PC-9 (cell line): ENCODE data around the gene NMNAT3. TPM values are rescaled to one million over a fixed set of nuclear protein-coding genes. Genes with fewer than 3 reads are reported as not detected.
A peak's percentile ranks its signal among the peaks of the same experiment; 100 is the strongest.

Experiments
- Bru-seq: library from RNA; stranded (reverse); fragments of 400-500 nt; gene quantifications from one replicate; lab custom pipeline; 2021; lab: Mats Ljungman, UMichigan
- BruChase-seq, 2 experiments: library from RNA; stranded (reverse); fragments of 400-500 nt; gene quantifications; one replicate each; lab custom pipeline; 2021; lab: Mats Ljungman, UMichigan
- BruUV-seq: library from RNA; stranded (reverse); fragments of 400-500 nt; replicated peaks from 2 replicates; lab custom pipeline; 2021; lab: Mats Ljungman, UMichigan
- CTCF ChIA-PET: fragments of 300-600 bp; sonication (Branson Sonifier 250); formaldehyde crosslinking; loops from one replicate; lab custom pipeline; 2022; ENCODE audit warnings: antibody characterized with exemption; lab: Charles Lee
- POLR2A ChIA-PET: fragments of 300-600 bp; sonication (Branson Sonifier 250); formaldehyde crosslinking; loops from one replicate; lab custom pipeline; 2022; ENCODE audit warnings: antibody characterized with exemption; ENCODE audit not compliant: unreplicated experiment; lab: Charles Lee
- DNase-seq, 2 experiments: peaks; one replicate each; pipeline versions ENCODE4 v3.0.0 to v3.0.0-alpha.2; 2015 to 2022; ENCODE audit warnings: mixed read lengths in 1 of 2
- H2AFZ ChIP-seq: fragments of 200-600 bp; sonication (generic); 2 replicates; pipeline ENCODE4 v1.8.1; 2017; ENCODE audit warnings: antibody characterized with exemption
- H3F3A ChIP-seq: fragments of 200-600 bp; sonication (generic); 2 replicates; pipeline ENCODE4 v1.8.1; 2017; ENCODE audit warnings: antibody characterized with exemption, mild to moderate bottlenecking, low read depth; ENCODE audit not compliant: insufficient read depth
- H3K27ac ChIP-seq: fragments of 200-600 bp; sonication (generic); 2 replicates; pipeline ENCODE4 v1.6.1; 2016; ENCODE audit warnings: mixed run types
- H3K27me3 ChIP-seq: fragments of 200-600 bp; sonication (generic); 2 replicates; pipeline ENCODE4 v1.6.1; 2016; ENCODE audit warnings: low read depth, mixed run types; ENCODE audit not compliant: insufficient read depth
- H3K36me3 ChIP-seq: fragments of 200-600 bp; sonication (generic); 2 replicates; pipeline ENCODE4 v1.6.1; 2016; ENCODE audit warnings: low read depth, mixed run types
- H3K4me1 ChIP-seq: fragments of 200-600 bp; sonication (generic); replicated peaks from 2 replicates; pipeline ENCODE4 v1.6.1; 2016; ENCODE audit warnings: mixed run types; ENCODE audit not compliant: insufficient read depth
- H3K4me2 ChIP-seq: fragments of 200-600 bp; sonication (generic); 2 replicates; pipeline ENCODE4 v1.6.1; 2017; ENCODE audit warnings: mixed run types
- H3K4me3 ChIP-seq: fragments of 200-600 bp; sonication (generic); 2 replicates; pipeline ENCODE4 v1.6.1; 2016; ENCODE audit warnings: mixed run types
- H3K79me2 ChIP-seq: fragments of 200-600 bp; sonication (generic); 2 replicates; pipeline ENCODE4 v1.6.1; 2017; ENCODE audit warnings: low read depth, mixed run types
- H3K9me2 ChIP-seq: fragments of 200-600 bp; sonication (generic); 2 replicates; pipeline ENCODE4 v1.8.1; 2017; ENCODE audit warnings: mild to moderate bottlenecking; ENCODE audit not compliant: insufficient read depth
- H3K9me3 ChIP-seq: fragments of 200-600 bp; sonication (generic); 2 replicates; pipeline ENCODE4 v1.8.1; 2016; ENCODE audit warnings: low read depth; ENCODE audit not compliant: insufficient read depth
- H4K20me1 ChIP-seq: fragments of 200-600 bp; sonication (generic); 2 replicates; pipeline ENCODE4 v1.8.1; 2017; ENCODE audit not compliant: insufficient read depth
- EZH2 ChIP-seq: fragments of 200-600 bp; sonication (generic); IDR thresholded peaks from 2 replicates; pipeline ENCODE4 v1.8.0; 2017; ENCODE audit warnings: antibody characterized with exemption, low read depth
- intact Hi-C: fragments of 100-400 bp; cut with micrococcal nuclease; formaldehyde crosslinking; loops from one replicate; pipeline ENCODE4 v1.10.0; 2022; ENCODE audit not compliant: unreplicated experiment
- long read RNA-seq: library from polyadenylated mRNA; stranded (forward); transcript quantifications from one replicate; pipeline ENCODE4 v2.0.0, GENCODE V29; 2022
- total RNA-seq: library from RNA; stranded (reverse); gene quantifications from 2 replicates; pipeline ENCODE4 v1.2.3, GENCODE V29; 2021
- TF ChIP-seq, protein P1 (sequence below): fragments of 200-600 bp; sonication (generic); conservative IDR thresholded peaks from 2 replicates; pipeline ENCODE4 v1.6.1; 2017; ENCODE audit warnings: mixed run types, antibody characterized with exemption, mild to moderate bottlenecking, moderate library complexity

The NMNAT3 gene
- total RNA-seq (1.6 and 3.0 TPM in 2 replicates), Bru-seq, nascent RNA (percentile 32 among the genes with signal in this experiment), BruChase-seq, experiment 1, labeled RNA remaining after a 2-hour chase (percentile 29 among the genes with signal in this experiment), BruChase-seq, experiment 2, labeled RNA remaining after a 6-hour chase (percentile 23 among the genes with signal in this experiment)
- long read RNA-seq, partial matches to known transcripts: 0 of 3 reads
- long read RNA-seq, other reads (novel, unspliced or antisense): 2 of 3 reads

DNA sequence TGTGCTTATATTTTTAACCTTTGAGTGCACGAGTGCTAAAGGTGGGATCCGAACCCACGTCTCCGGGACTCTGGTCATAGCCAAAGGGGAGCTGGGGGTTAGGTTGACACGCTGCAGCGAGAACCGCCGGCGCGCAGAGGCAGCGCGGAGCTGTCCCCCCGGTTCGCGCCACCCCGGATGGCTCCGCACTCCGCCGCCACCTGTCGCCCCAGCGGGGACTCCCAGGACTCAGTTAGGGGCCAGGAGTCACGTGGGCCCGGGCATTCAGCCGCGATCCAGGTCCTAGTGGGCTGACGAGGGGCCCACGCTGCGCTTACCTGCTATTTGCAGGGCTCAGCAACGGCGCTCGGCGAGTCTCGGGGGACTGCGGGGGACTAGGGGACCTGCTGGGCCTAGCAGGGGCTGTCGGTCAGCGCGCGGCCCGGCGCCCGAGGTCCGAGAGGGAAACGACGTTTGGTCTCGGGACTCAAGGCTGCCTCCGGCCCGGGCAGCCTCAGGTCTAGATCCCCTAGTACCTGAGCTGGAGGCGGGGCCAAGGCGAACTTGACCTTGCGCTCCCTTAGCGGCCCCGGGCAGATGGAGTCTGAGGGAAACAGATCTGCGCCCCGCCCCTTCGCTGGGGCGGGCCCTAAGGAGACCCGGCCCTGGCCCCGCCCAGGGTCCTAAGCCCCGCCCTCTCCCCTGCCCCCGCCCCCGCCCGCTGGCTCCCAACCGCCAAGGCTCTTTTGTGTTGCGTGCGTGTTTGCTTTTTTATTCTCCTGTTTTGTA lies at the start of gene NMNAT3:
NMNAT3 (minus strand) TSS at position 585 of the 768 bp plus-strand sequence. CDS start 50,248 bp downstream, outside the sequence.
- peak within 1 kb of the TSS; percentile 91 for H3K4me2 ChIP-seq
- no peaks in the 10 kb centered on the region for H3K9me3 ChIP-seq
- no peaks in the 10 kb centered on the region; the same call in 1 of the 2 replicates for H4K20me1 ChIP-seq
- H3K27ac ChIP-seq: 0 out of 2 replicates have a peak within 1 kb of the TSS, but pooled peaks have one; percentile 39
- H3K4me3 ChIP-seq: peak within 1 kb of the TSS; percentile 89
- 0 out of 2 replicates have a peak, but pooled peaks cover 7% of the 10 kb centered on the region for H3F3A ChIP-seq
- H2AFZ ChIP-seq: peak within 1 kb of the TSS; percentile 100
- H3K9me2 ChIP-seq: no peaks in the 10 kb centered on the region
- TF ChIP-seq, protein P1, sequence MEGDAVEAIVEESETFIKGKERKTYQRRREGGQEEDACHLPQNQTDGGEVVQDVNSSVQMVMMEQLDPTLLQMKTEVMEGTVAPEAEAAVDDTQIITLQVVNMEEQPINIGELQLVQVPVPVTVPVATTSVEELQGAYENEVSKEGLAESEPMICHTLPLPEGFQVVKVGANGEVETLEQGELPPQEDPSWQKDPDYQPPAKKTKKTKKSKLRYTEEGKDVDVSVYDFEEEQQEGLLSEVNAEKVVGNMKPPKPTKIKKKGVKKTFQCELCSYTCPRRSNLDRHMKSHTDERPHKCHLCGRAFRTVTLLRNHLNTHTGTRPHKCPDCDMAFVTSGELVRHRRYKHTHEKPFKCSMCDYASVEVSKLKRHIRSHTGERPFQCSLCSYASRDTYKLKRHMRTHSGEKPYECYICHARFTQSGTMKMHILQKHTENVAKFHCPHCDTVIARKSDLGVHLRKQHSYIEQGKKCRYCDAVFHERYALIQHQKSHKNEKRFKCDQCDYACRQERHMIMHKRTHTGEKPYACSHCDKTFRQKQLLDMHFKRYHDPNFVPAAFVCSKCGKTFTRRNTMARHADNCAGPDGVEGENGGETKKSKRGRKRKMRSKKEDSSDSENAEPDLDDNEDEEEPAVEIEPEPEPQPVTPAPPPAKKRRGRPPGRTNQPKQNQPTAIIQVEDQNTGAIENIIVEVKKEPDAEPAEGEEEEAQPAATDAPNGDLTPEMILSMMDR: no peak
- TF ChIP-seq EZH2: no peak
- ChIA-PET POLR2A (interaction anchor here (0.6 to 0.7 kb wide), 2 partner anchors 234 to 670 kb away, joined by 4 to 8 read pairs; no protein-coding TSS in a partner anchor), CTCF (no interaction called here)
- DNase-seq: peak; percentile 66 to 70
- no peaks in the 10 kb centered on the region for H3K79me2 ChIP-seq
- 0 out of 2 replicates have a peak, but pooled peaks cover 6% of the 10 kb centered on the region for H3K4me1 ChIP-seq
- no peaks in the 10 kb centered on the region for H3K27me3 ChIP-seq
- H3K36me3 ChIP-seq: no peaks in the 10 kb centered on the region
- intact Hi-C loops: no loop called here
- no TSS peak for BruUV-seq

DNA sequence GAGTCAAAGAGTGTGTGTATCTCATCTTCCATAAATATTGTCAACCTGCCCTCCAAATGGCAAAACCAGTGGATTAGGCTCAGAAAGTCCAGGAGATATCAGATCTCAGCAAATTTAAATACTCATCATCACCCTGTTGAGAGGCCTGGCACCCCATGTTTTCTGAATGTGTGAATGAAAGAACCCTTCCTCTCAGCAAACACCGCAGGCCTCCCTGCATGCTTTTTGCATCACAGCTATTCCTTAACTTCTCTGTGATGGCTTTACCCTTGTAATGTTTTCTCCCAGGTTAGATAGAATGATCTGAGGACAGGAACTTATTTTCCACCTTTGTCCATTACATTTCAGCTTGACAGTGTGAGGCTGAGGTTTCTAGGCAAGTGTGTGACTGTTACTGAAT lies 43.6 kb upstream of the NMNAT3 start:
- H3K79me2 ChIP-seq: no peaks in the 10 kb centered on the region
- H3K4me2 ChIP-seq: no peak overlapping the region
- peaks cover 17% of the 10 kb centered on the region for H3K27me3 ChIP-seq
- TF ChIP-seq, protein P1: no peak
- TF ChIP-seq EZH2: no peak
- no peak overlapping the region for H3K4me3 ChIP-seq
- POLR2A ChIA-PET: no interaction called here
- H3K9me2 ChIP-seq: no peaks in the 10 kb centered on the region
- H4K20me1 ChIP-seq: no peaks in the 10 kb centered on the region
- H2AFZ ChIP-seq: no peak overlapping the region
- no peaks in the 10 kb centered on the region for H3F3A ChIP-seq
- no TSS peak for BruUV-seq
- H3K27ac ChIP-seq: no peak overlapping the region
- CTCF ChIA-PET: no interaction called here
- no peaks in the 10 kb centered on the region for H3K36me3 ChIP-seq
- H3K9me3 ChIP-seq: no peaks in the 10 kb centered on the region
- H3K4me1 ChIP-seq: no peaks in the 10 kb centered on the region
- DNase-seq: no peak
- intact Hi-C loops: no loop called here

DNA sequence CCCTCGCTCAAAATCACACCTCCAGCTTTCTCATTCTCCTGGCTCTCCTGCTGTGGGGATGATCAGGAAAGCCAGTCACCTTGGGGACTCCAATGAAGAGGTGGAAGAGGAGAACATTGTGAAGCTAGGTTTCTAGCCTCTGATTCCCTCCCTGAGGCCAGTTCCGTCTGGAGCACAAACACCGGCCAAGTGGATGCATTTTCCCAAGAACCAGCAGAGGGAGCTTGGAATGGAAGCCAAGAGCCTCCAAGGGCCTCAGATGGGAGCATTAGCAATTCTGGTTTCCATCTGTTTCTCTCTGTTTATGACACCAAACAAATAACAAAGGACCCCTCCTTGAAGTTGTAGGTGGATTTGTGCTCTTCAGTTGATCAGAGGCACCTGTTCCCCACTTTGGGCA lies 40.6 kb upstream of the NMNAT3 start:
- H4K20me1 ChIP-seq: no peaks in the 10 kb centered on the region
- no peaks in the 10 kb centered on the region for H3K79me2 ChIP-seq
- H3K4me2 ChIP-seq: no peak overlapping the region
- CTCF ChIA-PET: no interaction called here
- POLR2A ChIA-PET: no interaction called here
- intact Hi-C loops: no loop called here
- H3K27me3 ChIP-seq: peaks cover 20% of the 10 kb centered on the region; the same call in 1 of the 2 replicates
- no peak for TF ChIP-seq EZH2
- TF ChIP-seq, protein P1: peak; percentile 60
- no peaks in the 10 kb centered on the region for H3F3A ChIP-seq
- BruUV-seq: no TSS peak
- H3K36me3 ChIP-seq: no peaks in the 10 kb centered on the region
- H3K4me3 ChIP-seq: no peak overlapping the region
- H2AFZ ChIP-seq: no peak overlapping the region
- no peak overlapping the region for H3K27ac ChIP-seq
- no peaks in the 10 kb centered on the region for H3K9me2 ChIP-seq
- H3K9me3 ChIP-seq: no peaks in the 10 kb centered on the region
- no peaks in the 10 kb centered on the region for H3K4me1 ChIP-seq
- peak in 1 of 2 experiments; percentile 24 for DNase-seq
